Liver (tissue), 9 donors: Measurements from ENCODE around the gene TMEM217. TPM values are rescaled to one million over a fixed set of nuclear protein-coding genes. Genes with fewer than 3 reads are reported as not detected.

Experiments used
- DNase-seq: peaks from one replicate; pipeline ENCODE4 v3.0.0-alpha.2; 2017; ENCODE audit warnings: low spot score
- H3K27ac ChIP-seq, 2 donors: one replicate each; pipeline ENCODE4 v1.7.0; 2013; ENCODE audit warnings: inconsistent platforms in 2 of 2, low read length in 2 of 2, control low read depth in 1 of 2, low read depth in 1 of 2, mild to moderate bottlenecking in 1 of 2
- H3K27me3 ChIP-seq, 4 donors: one replicate each; pipeline versions ENCODE4 v1.6.1 to v1.7.0; 2013; ENCODE audit warnings: low read length in 3 of 4, inconsistent platforms in 1 of 4, mild to moderate bottlenecking in 1 of 4, moderate library complexity in 1 of 4; ENCODE audit not compliant: control insufficient read depth in 4 of 4, insufficient read depth in 4 of 4
- H3K36me3 ChIP-seq, 4 donors: one replicate each; pipeline versions ENCODE4 v1.6.1 to v1.7.0; 2013; ENCODE audit warnings: low read length in 3 of 4, mild to moderate bottlenecking in 3 of 4, low read depth in 1 of 4, moderate library complexity in 1 of 4; ENCODE audit not compliant: control insufficient read depth in 4 of 4, insufficient read depth in 3 of 4
- H3K4me1 ChIP-seq, 4 donors: one replicate each; pipeline versions ENCODE4 v1.6.1 to v1.7.0; 2013; ENCODE audit warnings: low read length in 3 of 4, mild to moderate bottlenecking in 3 of 4, moderate library complexity in 1 of 4; ENCODE audit not compliant: control insufficient read depth in 4 of 4, insufficient read depth in 4 of 4
- H3K4me3 ChIP-seq, 3 donors: one replicate each; pipeline versions ENCODE4 v1.6.1 to v1.7.0; 2013; ENCODE audit warnings: low read length in 3 of 3, control low read depth in 1 of 3, low read depth in 1 of 3, mild to moderate bottlenecking in 1 of 3
- H3K9ac ChIP-seq, 2 donors: one replicate each; pipeline ENCODE4 v1.7.0; 2013; ENCODE audit warnings: low read length in 2 of 2, mild to moderate bottlenecking in 2 of 2, moderate library complexity in 2 of 2, control low read depth in 1 of 2, low read depth in 1 of 2
- H3K9me3 ChIP-seq, 4 donors: one replicate each; pipeline versions ENCODE4 v1.6.1 to v1.7.0; 2013; ENCODE audit warnings: low read length in 3 of 4; ENCODE audit not compliant: control insufficient read depth in 4 of 4
- ATF3 ChIP-seq: IDR thresholded peaks from 2 replicates; pipeline ENCODE4 v1.6.1; 2016; ENCODE audit warnings: antibody characterized with exemption
- EGR1 ChIP-seq, 2 donors: IDR thresholded peaks; 2 replicates each; pipeline ENCODE4 v1.6.1; 2016 to 2018; ENCODE audit warnings: antibody characterized with exemption in 2 of 2, low read depth in 2 of 2
- FOXA1 ChIP-seq: IDR thresholded peaks from 2 replicates; pipeline ENCODE4 v1.6.1; 2016; ENCODE audit warnings: antibody characterized with exemption
- FOXA2 ChIP-seq: IDR thresholded peaks from 2 replicates; pipeline ENCODE4 v1.6.1; 2016; ENCODE audit warnings: antibody characterized with exemption
- GABPA ChIP-seq, 2 donors: IDR thresholded peaks in 1 of 2; conservative IDR thresholded peaks in 1 of 2; 2 replicates each; pipeline ENCODE4 v1.6.1; 2016; ENCODE audit warnings: antibody characterized with exemption in 2 of 2, mild to moderate bottlenecking in 1 of 2, moderate library complexity in 1 of 2
- HNF4A ChIP-seq, 2 donors: conservative IDR thresholded peaks; 2 replicates each; pipeline ENCODE4 v1.6.1; 2016; ENCODE audit warnings: antibody characterized with exemption in 2 of 2, mild to moderate bottlenecking in 2 of 2
- HNF4G ChIP-seq: IDR thresholded peaks from 2 replicates; pipeline ENCODE4 v1.6.1; 2016; ENCODE audit warnings: antibody characterized with exemption
- JUND ChIP-seq, 2 donors: IDR thresholded peaks; 2 replicates each; pipeline ENCODE4 v1.6.1; 2016; ENCODE audit warnings: antibody characterized with exemption in 2 of 2
- NR2F2 ChIP-seq: IDR thresholded peaks from 2 replicates; pipeline ENCODE4 v1.6.1; 2016; ENCODE audit warnings: antibody characterized with exemption
- RAD21 ChIP-seq, 2 donors: IDR thresholded peaks; 2 replicates each; pipeline ENCODE4 v1.6.1; 2016; ENCODE audit warnings: antibody characterized with exemption in 2 of 2, mild to moderate bottlenecking in 2 of 2
- REST ChIP-seq: IDR thresholded peaks from 2 replicates; pipeline ENCODE4 v1.6.1; 2016; ENCODE audit warnings: antibody characterized with exemption, mild to moderate bottlenecking
- RXRA ChIP-seq, 2 donors: IDR thresholded peaks; 2 replicates each; pipeline ENCODE4 v1.6.1; 2017 to 2018; ENCODE audit warnings: antibody characterized with exemption in 2 of 2, mild to moderate bottlenecking in 1 of 2
- SP1 ChIP-seq: IDR thresholded peaks from 2 replicates; pipeline ENCODE4 v1.6.1; 2018; ENCODE audit warnings: antibody characterized with exemption, mild to moderate bottlenecking
- TAF1 ChIP-seq: conservative IDR thresholded peaks from 2 replicates; pipeline ENCODE4 v1.6.1; 2016; ENCODE audit warnings: antibody characterized with exemption, mild to moderate bottlenecking
- YY1 ChIP-seq: IDR thresholded peaks from 2 replicates; pipeline ENCODE4 v1.6.1; 2016; ENCODE audit warnings: antibody characterized with exemption, mild to moderate bottlenecking
- WGBS: extraction: QIAGEN DNeasy Blood & Tissue Kit; methylation state at CpG from one replicate; pipeline ENCODE4 v1.1.7; 2013; 5-methylcytosine and 5-hydroxymethylcytosine counted together
- polyA plus RNA-seq, 2 donors: library from polyadenylated mRNA; stranded (reverse) in 1 of 2; unstranded in 1 of 2; fragments of 200-250 nt in 1 of 2; fragments of >200 nt in 1 of 2; fragmentation: Nextera tagmentation in 1 of 2; extraction: Ambion mirVana in 1 of 2; gene quantifications; one replicate each; pipeline versions ENCODE4 v1.2.1 to v1.2.3, GENCODE V29; 2013 to 2015
- total RNA-seq, 2 donors: library from RNA; depleted of rRNA; stranded (reverse); fragments of >200 nt; gene quantifications; one replicate each; pipeline ENCODE4 v1.2.3, GENCODE V29; 2014
- TF ChIP-seq, protein P1 (sequence below): IDR thresholded peaks from 2 replicates; pipeline ENCODE4 v1.6.1; 2016; ENCODE audit warnings: antibody characterized with exemption
- TF ChIP-seq, protein P2 (sequence below): fragments of 150-350 bp; IDR thresholded peaks from 2 replicates; pipeline ENCODE4 v1.5.1; 2017; ENCODE audit warnings: improper control_type of control experiment, low read depth, low read length; ENCODE audit not compliant: missing input control
- donor health status: healthy.
- donor health status: healthy.
- donor health status: healthy.
- donor health status: healthy.
- donor health status: healthy.

TMEM217 gene
- total and polyA plus RNA-seq, 4 donors = 0.39 to 3.2 (median 0.62) TPM

- no peak overlapping the region for H3K4me3 ChIP-seq
- no peaks in the 10 kb centered on the region for H3K36me3 ChIP-seq
- H3K27me3 ChIP-seq = no peaks in the 10 kb centered on the region
- TF ChIP-seq HNF4G (no peak), ATF3 (no peak), REST (no peak), HNF4A (conservative IDR thresholded peaks at IDR 0.05) (no peak), FOXA2 (no peak), YY1 (no peak), FOXA1 (no peak), EGR1 (IDR thresholded peaks at IDR 0.05; ENCODE audit: low read depth in 2 of 2) (no peak), SP1 (no peak), RAD21 (IDR thresholded peaks at IDR 0.05) (no peak), TAF1 (no peak), NR2F2 (no peak), GABPA (IDR thresholded peaks at IDR 0.05 in 1 of 2, conservative IDR thresholded peaks at IDR 0.05 in 1 of 2) (no peak), JUND (IDR thresholded peaks at IDR 0.05) (no peak)
- TF ChIP-seq, protein P1, sequence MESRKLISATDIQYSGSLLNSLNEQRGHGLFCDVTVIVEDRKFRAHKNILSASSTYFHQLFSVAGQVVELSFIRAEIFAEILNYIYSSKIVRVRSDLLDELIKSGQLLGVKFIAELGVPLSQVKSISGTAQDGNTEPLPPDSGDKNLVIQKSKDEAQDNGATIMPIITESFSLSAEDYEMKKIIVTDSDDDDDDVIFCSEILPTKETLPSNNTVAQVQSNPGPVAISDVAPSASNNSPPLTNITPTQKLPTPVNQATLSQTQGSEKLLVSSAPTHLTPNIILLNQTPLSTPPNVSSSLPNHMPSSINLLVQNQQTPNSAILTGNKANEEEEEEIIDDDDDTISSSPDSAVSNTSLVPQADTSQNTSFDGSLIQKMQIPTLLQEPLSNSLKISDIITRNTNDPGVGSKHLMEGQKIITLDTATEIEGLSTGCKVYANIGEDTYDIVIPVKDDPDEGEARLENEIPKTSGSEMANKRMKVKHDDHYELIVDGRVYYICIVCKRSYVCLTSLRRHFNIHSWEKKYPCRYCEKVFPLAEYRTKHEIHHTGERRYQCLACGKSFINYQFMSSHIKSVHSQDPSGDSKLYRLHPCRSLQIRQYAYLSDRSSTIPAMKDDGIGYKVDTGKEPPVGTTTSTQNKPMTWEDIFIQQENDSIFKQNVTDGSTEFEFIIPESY = no peak
- TF ChIP-seq, protein P2, sequence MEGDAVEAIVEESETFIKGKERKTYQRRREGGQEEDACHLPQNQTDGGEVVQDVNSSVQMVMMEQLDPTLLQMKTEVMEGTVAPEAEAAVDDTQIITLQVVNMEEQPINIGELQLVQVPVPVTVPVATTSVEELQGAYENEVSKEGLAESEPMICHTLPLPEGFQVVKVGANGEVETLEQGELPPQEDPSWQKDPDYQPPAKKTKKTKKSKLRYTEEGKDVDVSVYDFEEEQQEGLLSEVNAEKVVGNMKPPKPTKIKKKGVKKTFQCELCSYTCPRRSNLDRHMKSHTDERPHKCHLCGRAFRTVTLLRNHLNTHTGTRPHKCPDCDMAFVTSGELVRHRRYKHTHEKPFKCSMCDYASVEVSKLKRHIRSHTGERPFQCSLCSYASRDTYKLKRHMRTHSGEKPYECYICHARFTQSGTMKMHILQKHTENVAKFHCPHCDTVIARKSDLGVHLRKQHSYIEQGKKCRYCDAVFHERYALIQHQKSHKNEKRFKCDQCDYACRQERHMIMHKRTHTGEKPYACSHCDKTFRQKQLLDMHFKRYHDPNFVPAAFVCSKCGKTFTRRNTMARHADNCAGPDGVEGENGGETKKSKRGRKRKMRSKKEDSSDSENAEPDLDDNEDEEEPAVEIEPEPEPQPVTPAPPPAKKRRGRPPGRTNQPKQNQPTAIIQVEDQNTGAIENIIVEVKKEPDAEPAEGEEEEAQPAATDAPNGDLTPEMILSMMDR = no peak
- H3K4me1 ChIP-seq = no peaks in the 10 kb centered on the region
- 92% methylated on average over 7 of the region's 7 CpGs for WGBS
- H3K9me3 ChIP-seq = no peaks in the 10 kb centered on the region
- H3K27ac ChIP-seq = no peak overlapping the region
- DNase-seq = no peak
- H3K9ac ChIP-seq = no peak overlapping the region
Observed at GRCh38 chr6:37233541-37233940, 24.4 kb downstream of the TMEM217 start.

DNA sequence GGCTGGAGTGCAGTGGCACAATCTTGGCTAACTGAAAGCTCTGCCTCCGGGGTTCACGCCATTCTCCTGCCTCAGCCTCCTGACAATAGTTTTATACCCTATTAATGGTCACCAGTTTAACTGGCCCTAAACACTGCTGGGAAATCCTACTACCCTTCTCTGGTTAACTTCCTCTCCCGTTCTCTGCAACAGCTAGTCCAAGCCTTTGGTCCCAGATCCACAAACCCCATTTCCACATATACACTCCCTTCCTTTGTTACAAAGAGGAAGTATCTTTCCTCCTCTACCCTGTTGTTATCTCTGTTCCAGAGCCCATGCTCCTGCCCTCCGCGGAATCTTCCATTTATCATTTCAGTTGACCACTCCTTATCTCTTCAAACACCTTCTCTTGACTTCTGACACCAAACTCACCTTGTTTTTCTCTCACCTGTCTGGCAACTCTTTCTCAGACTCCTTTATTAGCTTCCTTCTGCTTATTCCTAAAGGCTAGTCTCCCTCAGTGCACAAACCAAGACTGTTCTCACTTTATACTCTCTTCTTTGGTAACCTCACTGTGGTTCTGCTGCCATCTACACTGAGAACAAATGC is 25.4 kb downstream of the TMEM217 start:
- Histone ChIP-seq H3K27ac (no peak overlapping the region), H3K9ac (no peak overlapping the region), H3K36me3 (no peaks in the 10 kb centered on the region), H3K27me3 (no peaks in the 10 kb centered on the region), H3K4me1 (no peaks in the 10 kb centered on the region), H3K9me3 (no peaks in the 10 kb centered on the region), H3K4me3 (no peak overlapping the region)
- DNase-seq = no peak
- whole genome bisulfite sequencing = 78% methylated on average over 5 of the region's 5 CpGs
- no peak for TF ChIP-seq FOXA1
- TF ChIP-seq TAF1 = no peak
- TF ChIP-seq ATF3 = no peak
- no peak for TF ChIP-seq SP1
- TF ChIP-seq JUND (IDR thresholded peaks at IDR 0.05) = no peak
- TF ChIP-seq, protein P1 = no peak
- TF ChIP-seq RXRA (IDR thresholded peaks at IDR 0.05) = no peak
- no peak for TF ChIP-seq EGR1 (IDR thresholded peaks at IDR 0.05; ENCODE audit: low read depth in 2 of 2)
- TF ChIP-seq RAD21 (IDR thresholded peaks at IDR 0.05) = no peak
- TF ChIP-seq NR2F2 = no peak
- TF ChIP-seq, protein P2 = no peak
- TF ChIP-seq YY1 = no peak
